ENCODE results near the gene ATXN1. TPM values are rescaled to one million over a fixed set of nuclear protein-coding genes. Genes with fewer than 3 reads are reported as not detected.
"Not testable (repeated sequence)": the region's sequence is repeated elsewhere in the genome, so short reads cannot be mapped to it uniquely, and the experiment has no call there.

Gene ATXN1
- total RNA-seq, 2 donors from 2014 or later = 41.0 to 115 TPM

- no peaks in the 10 kb centered on the region for H3K27me3 Mint-ChIP-seq
- peaks cover 32% of the 10 kb centered on the region for H3K36me3 Mint-ChIP-seq (ENCODE audit: low read depth)
- no peak for ATAC-seq (replicated peaks)
- H3K27ac Mint-ChIP-seq = no peak overlapping the region
- H3K4me3 Mint-ChIP-seq = no peak overlapping the region
- no peaks in the 10 kb centered on the region for H3K9me3 Mint-ChIP-seq
- peaks cover 46% of the 10 kb centered on the region for H3K4me1 Mint-ChIP-seq
Observed at GRCh38 chr6:16717275-16717942, 43.9 kb downstream of the ATXN1 start.

- H3K27ac Mint-ChIP-seq = peak overlapping the region; percentile 21
- peaks cover 54% of the 10 kb centered on the region for H3K4me1 Mint-ChIP-seq
- no peak for ATAC-seq (replicated peaks)
- no peaks in the 10 kb centered on the region for H3K9me3 Mint-ChIP-seq
- peaks cover 29% of the 10 kb centered on the region for H3K36me3 Mint-ChIP-seq (ENCODE audit: low read depth)
- no peak overlapping the region for H3K4me3 Mint-ChIP-seq
- H3K27me3 Mint-ChIP-seq = no peaks in the 10 kb centered on the region
Observed at GRCh38 chr6:16716321-16716858, 44.9 kb downstream of the ATXN1 start.

- H3K27ac Mint-ChIP-seq = peak overlapping the region; percentile 92
- peaks cover 21% of the 10 kb centered on the region for H3K36me3 Mint-ChIP-seq (ENCODE audit: low read depth)
- no peaks in the 10 kb centered on the region for H3K27me3 Mint-ChIP-seq
- H3K4me1 Mint-ChIP-seq = peaks cover 45% of the 10 kb centered on the region
- H3K9me3 Mint-ChIP-seq = no peaks in the 10 kb centered on the region
- H3K4me3 Mint-ChIP-seq = peak overlapping the region; percentile 78
- no peak for ATAC-seq (replicated peaks)
Observed at GRCh38 chr6:16713597-16713996, 47.7 kb downstream of the ATXN1 start.

- Mint-ChIP-seq H3K4me3 (peak overlapping the region; percentile 78), H3K36me3 (ENCODE audit: low read depth) (peaks cover 20% of the 10 kb centered on the region), H3K27me3 (no peaks in the 10 kb centered on the region), H3K27ac (peak overlapping the region; percentile 92), H3K4me1 (peaks cover 50% of the 10 kb centered on the region), H3K9me3 (no peaks in the 10 kb centered on the region)
- peak; percentile 55 for ATAC-seq (replicated peaks)
Observed at GRCh38 chr6:16712931-16713484, 48.3 kb downstream of the ATXN1 start.

GRCh38 chr6:16712255-16712930 lies 48.9 kb downstream of the ATXN1 start:
- Mint-ChIP-seq H3K27ac (peak overlapping the region; percentile 92), H3K4me1 (peaks cover 56% of the 10 kb centered on the region), H3K36me3 (ENCODE audit: low read depth) (peaks cover 20% of the 10 kb centered on the region), H3K27me3 (no peaks in the 10 kb centered on the region), H3K9me3 (no peaks in the 10 kb centered on the region), H3K4me3 (peak overlapping the region; percentile 78)
- ATAC-seq (replicated peaks) = peak; percentile 77

- Mint-ChIP-seq H3K36me3 (ENCODE audit: low read depth) (peaks cover 20% of the 10 kb centered on the region), H3K27me3 (no peaks in the 10 kb centered on the region), H3K27ac (peak overlapping the region; percentile 92), H3K4me1 (peaks cover 62% of the 10 kb centered on the region), H3K4me3 (peak overlapping the region; percentile 78), H3K9me3 (no peaks in the 10 kb centered on the region)
- ATAC-seq (replicated peaks) = peak; percentile 54
Observed at GRCh38 chr6:16711546-16712254, 49.6 kb downstream of the ATXN1 start.

GRCh38 chr6:16706911-16707783 lies 54.1 kb downstream of the ATXN1 start:
- H3K4me1 Mint-ChIP-seq = peaks cover 54% of the 10 kb centered on the region
- H3K9me3 Mint-ChIP-seq = peaks cover 4% of the 10 kb centered on the region
- peaks cover 10% of the 10 kb centered on the region for H3K36me3 Mint-ChIP-seq (ENCODE audit: low read depth)
- no peaks in the 10 kb centered on the region for H3K27me3 Mint-ChIP-seq
- peak overlapping the region; percentile 78 for H3K4me3 Mint-ChIP-seq
- no peak for ATAC-seq (replicated peaks)
- peak overlapping the region; percentile 74 for H3K27ac Mint-ChIP-seq

GRCh38 chr6:16706491-16706890 lies 54.8 kb downstream of the ATXN1 start:
- Mint-ChIP-seq H3K4me1 (peaks cover 50% of the 10 kb centered on the region), H3K27ac (peak overlapping the region; percentile 74), H3K4me3 (peak overlapping the region; percentile 78)
- H3K9me3 Mint-ChIP-seq; ATAC-seq (replicated peaks); H3K27me3 Mint-ChIP-seq; H3K36me3 Mint-ChIP-seq (ENCODE audit: low read depth): not testable (repeated sequence)

GRCh38 chr6:16706029-16706428 lies 55.2 kb downstream of the ATXN1 start:
- Mint-ChIP-seq H3K4me3 (peak overlapping the region; percentile 78), H3K27ac (peak overlapping the region; percentile 74), H3K36me3 (ENCODE audit: low read depth) (peaks cover 11% of the 10 kb centered on the region), H3K27me3 (no peaks in the 10 kb centered on the region), H3K9me3 (peaks cover 4% of the 10 kb centered on the region), H3K4me1 (peaks cover 55% of the 10 kb centered on the region)
- ATAC-seq (replicated peaks) = peak; percentile 72

GRCh38 chr6:16705081-16705993 lies 55.9 kb downstream of the ATXN1 start:
- Mint-ChIP-seq H3K36me3 (ENCODE audit: low read depth) (peaks cover 18% of the 10 kb centered on the region), H3K4me3 (peak overlapping the region; percentile 78), H3K27ac (peak overlapping the region; percentile 74), H3K27me3 (no peaks in the 10 kb centered on the region), H3K9me3 (peaks cover 4% of the 10 kb centered on the region), H3K4me1 (peaks cover 60% of the 10 kb centered on the region)
- ATAC-seq (replicated peaks) = no peak

- H3K27me3 Mint-ChIP-seq = no peaks in the 10 kb centered on the region
- H3K9me3 Mint-ChIP-seq = peaks cover 4% of the 10 kb centered on the region
- H3K36me3 Mint-ChIP-seq (ENCODE audit: low read depth) = peaks cover 21% of the 10 kb centered on the region
- peaks cover 65% of the 10 kb centered on the region for H3K4me1 Mint-ChIP-seq
- peak; percentile 80 for ATAC-seq (replicated peaks)
- peak overlapping the region; percentile 74 for H3K27ac Mint-ChIP-seq
- H3K4me3 Mint-ChIP-seq = peak overlapping the region; percentile 78
Observed at GRCh38 chr6:16704401-16705045, 56.7 kb downstream of the ATXN1 start.

GRCh38 chr6:16702627-16703378 lies 58.5 kb downstream of the ATXN1 start:
- not testable (repeated sequence) for H3K9me3 Mint-ChIP-seq; H3K27ac Mint-ChIP-seq; H3K4me3 Mint-ChIP-seq; ATAC-seq (replicated peaks); H3K27me3 Mint-ChIP-seq
- H3K4me1 Mint-ChIP-seq = peaks cover 67% of the 10 kb centered on the region
- H3K36me3 Mint-ChIP-seq (ENCODE audit: low read depth) = peaks cover 32% of the 10 kb centered on the region
